HTERT RPE-1 (cell line): ENCODE results near the gene BTNL9.
"Not testable (repeated sequence)": the region's sequence is repeated elsewhere in the genome, so short reads cannot be mapped to it uniquely, and the experiment has no call there.

Experiments used
- in situ Hi-C: fragments of 300-500 bp; cut with MboI; formaldehyde crosslinking; loops from 4 replicates; pipeline ENCODE4 v1.14.3; 2020; ENCODE audit warnings: low sequenced_read_pairs

BTNL9 gene

GRCh38 chr5:181098762-181099601 is 58.9 kb downstream of the BTNL9 start:
- in situ Hi-C loops, result no loop called here

GRCh38 chr5:181099602-181100086 is 59.6 kb downstream of the BTNL9 start:
- in situ Hi-C loops, result no loop called here

GRCh38 chr5:181100121-181100875 is 60.2 kb downstream of the BTNL9 start:
- in situ Hi-C loops, result no loop called here

- in situ Hi-C loops, result not testable (repeated sequence)
These were observed 61.1 kb downstream of the BTNL9 start for GRCh38 chr5:181101030-181101641.

GRCh38 chr5:181101930-181102674 is 62.0 kb downstream of the BTNL9 start:
- in situ Hi-C loops, result not testable (repeated sequence)

GRCh38 chr5:181104259-181104568 is 64.1 kb downstream of the BTNL9 start:
- in situ Hi-C loops, result not testable (repeated sequence)

GRCh38 chr5:181104606-181105390 is 64.7 kb downstream of the BTNL9 start:
- in situ Hi-C loops, result not testable (repeated sequence)

- in situ Hi-C loops, result no loop called here
These were observed 65.4 kb downstream of the BTNL9 start for GRCh38 chr5:181105391-181106025.

GRCh38 chr5:181107699-181108098 is 67.6 kb downstream of the BTNL9 start:
- in situ Hi-C loops, result no loop called here

- in situ Hi-C loops, result no loop called here
These were observed 68.6 kb downstream of the BTNL9 start for GRCh38 chr5:181108578-181109165.

- in situ Hi-C loops, result no loop called here
These were observed 69.5 kb downstream of the BTNL9 start for GRCh38 chr5:181109489-181110013.

- in situ Hi-C loops, result no loop called here
These were observed 70.9 kb downstream of the BTNL9 start for GRCh38 chr5:181111010-181111409.
